HG03439 (cell line): ENCODE measurements around the gene UXT.
"Not testable (repeated sequence)": the region's sequence is repeated elsewhere in the genome, so short reads cannot be mapped to it uniquely, and the experiment has no call there.

Experiments
- ATAC-seq: cut with Tn5 transposase; IDR thresholded peaks from one replicate; pipeline ENCODE4 v1.9.1; 2021; ENCODE audit warnings: mild to moderate bottlenecking, moderate library complexity; ENCODE audit not compliant: unreplicated experiment

The UXT gene

DNA sequence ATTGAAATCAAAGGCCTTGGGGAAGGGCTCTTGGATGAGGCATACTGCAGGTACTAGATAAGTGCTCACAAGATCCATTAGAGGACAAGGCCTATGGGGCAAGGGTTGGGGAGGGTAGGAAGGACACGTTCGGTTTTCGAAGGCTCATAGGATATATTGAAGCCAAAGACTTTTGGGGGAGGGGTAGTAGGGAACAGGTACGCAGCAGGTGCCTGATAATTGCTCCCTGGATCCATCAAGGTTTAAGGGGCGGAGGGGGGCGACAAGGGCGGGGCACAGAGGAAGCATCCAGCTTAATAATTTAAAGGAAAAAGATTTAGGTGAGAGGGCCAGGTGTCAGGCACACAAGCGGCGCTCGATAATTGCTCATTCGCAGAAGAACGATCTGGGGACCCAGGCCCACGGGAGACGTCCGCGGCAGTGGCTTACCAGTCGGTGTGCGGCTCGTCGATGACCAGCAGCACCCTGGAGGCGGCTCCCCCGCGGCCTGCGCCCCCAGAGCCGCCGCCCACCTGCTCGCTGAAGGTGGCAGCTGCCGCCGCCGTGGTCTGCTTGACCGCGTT is 40.0 kb downstream of the UXT start:
- no peak for ATAC-seq

DNA sequence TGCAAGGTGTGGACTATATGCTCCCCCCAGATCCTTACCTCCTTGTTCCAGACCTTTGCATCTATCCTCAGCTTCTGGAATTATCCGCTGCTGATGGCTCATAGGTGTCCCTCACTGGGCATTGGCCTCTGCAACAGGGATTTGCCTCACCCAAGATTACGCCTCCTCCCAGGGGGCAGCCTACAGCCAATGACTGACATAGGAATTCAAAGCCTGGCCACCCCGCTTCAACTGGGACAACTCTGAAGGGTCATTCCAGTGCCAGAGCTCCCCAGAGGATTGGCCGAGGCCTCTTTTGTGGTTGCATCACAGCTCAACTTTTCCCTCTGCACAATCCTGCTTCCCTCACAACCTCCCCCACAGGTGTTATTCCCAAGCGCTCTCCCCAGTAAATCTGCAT is 44.4 kb downstream of the UXT start:
- ATAC-seq, result no peak

DNA sequence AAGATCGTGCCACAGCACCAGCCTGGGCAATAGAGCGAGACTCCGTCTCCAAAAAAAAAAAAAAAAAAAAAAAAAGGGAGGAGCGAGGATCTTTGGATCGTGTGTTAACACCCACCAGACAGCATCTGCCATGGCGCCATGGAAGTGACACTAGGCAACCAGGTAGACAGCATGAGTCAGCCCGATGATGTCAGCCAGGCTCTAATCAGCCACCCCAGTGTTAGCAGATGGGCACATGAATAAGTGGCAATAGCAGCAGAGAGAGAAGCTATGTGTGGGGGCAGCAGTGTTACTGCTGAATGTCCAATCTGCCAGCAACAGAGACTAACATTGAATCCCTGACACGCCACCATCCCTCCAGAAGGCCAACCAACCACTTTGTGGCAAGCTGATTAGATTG is 45.9 kb downstream of the UXT start:
- no peak for ATAC-seq

DNA sequence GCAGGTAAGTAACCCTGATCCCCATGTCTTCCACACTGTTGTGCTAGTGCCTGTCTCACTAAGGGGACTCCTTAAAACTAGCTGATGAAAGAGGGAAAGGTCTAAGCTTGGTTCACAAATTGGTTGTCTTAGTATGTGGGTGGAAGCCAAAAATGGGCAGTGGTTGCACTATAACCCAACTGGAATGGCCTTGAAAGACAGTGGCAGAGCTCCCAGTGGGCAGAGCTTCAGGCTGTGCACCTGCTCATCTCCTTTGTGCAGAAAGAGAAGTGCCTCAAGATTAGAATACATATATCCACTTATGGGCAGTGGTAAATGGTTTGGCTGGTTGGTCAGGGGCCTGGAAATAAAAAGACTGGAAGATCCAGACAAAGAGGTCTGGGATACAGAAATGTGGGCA is 46.6 kb downstream of the UXT start:
- ATAC-seq, result no peak

DNA sequence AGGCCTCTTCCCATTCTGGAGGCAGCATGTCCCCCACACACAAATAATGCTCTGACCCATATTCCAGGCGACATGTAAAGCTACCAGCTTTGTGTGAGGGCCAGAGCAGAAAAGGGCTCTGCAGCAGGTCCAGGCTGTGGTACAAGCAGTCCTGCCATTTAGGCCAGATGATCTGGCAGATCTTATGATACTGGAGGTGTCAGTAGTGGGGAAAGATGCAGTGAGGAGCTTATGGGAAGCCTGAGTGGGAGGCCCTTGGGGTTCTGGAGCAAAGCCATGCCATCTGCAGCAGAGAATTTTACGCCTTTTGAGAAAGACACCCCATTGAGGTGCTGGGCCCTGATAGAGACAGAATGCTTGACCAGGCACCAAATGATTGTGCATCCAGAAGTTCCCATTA is 47.1 kb downstream of the UXT start:
- no peak for ATAC-seq

DNA sequence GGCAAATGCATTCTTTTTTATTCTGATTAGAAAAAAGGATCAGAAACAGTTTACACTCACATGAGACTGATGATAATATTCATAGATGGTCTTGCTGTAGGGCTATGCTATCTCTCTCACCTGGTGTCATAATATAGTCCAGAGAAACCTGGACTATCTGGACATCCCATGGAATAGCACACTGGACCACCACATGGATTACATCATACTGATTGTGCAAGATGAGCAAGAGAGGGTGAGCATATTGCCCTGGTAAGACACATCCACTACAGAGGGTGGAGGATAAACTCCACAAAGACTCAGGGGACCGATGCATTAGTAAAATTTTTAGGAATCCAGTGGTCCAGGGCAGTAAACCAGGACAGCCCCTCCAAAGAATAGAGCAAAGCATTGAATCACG is 47.5 kb downstream of the UXT start:
- no peak for ATAC-seq

DNA sequence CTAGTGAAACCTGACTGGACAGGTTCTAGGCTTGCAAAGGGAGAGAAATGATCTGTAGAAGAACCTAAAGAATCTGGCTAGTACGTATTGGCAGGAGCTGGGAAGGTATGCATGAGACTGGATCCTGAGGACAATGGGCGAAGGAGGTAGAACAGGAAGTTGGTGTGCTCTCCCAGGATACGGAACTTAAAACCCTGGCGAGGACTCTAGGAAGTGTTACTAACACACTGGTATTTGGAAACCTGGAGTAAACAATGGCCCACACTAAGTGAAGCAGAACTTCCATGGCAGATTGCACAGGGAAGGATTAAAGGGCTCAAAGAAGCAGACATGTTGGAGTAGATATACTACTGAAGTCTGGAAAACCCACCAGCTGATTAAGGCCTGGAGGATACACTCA is 48.5 kb downstream of the UXT start:
- ATAC-seq, result no peak

DNA sequence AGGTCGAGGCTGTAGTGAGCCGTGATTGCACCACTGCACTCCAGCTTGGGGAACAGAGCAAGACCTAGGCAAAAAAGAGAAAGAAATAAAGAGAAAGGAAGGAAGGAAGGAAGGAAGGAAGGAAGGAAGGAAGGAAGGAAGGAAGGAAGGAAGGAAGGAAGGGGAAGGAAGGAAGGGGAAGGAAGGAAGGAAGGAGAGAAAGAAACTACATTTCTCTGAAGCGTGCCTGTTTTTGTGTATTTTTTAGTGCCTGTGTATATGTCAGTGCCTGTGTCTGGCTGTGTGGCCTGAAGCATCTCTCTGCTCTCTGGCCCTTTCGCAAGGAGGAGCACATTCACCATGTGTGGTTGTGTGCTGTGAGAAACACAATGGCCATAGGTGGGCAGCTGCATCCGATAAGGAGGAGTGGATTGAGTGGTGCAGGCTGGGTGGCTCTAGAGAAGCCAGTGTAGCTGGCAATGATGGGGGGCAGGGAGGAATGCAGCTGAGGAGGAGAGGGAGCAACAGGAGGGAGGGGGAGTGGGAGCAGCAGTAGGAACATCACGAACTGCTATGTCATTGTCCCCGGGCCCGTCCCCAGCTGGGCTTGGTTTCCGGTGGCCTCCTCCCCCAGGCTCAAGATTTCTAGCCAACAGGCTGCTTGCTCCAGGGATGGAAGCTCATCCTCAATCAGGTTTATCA is 50.7 kb downstream of the UXT start:
- ATAC-seq, result no peak

DNA sequence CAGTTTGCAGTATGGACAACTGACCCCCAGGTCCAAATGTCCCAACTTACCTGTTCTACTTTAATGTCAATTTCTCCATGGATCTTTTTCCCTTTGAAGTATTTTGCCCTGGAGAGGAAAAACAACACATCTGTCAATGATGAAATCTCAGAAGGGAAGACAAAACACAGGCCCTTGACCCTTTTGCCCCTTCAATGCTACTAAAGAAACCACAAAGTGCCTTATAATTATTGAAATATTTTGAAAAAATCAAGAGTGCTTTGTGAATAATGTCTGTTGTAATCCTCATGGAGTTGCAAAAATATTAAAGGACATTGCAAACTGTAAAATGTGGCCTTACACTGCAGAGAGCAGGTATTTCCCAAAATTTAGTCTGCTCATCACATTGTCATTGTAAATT is 51.9 kb downstream of the UXT start:
- no peak for ATAC-seq

DNA sequence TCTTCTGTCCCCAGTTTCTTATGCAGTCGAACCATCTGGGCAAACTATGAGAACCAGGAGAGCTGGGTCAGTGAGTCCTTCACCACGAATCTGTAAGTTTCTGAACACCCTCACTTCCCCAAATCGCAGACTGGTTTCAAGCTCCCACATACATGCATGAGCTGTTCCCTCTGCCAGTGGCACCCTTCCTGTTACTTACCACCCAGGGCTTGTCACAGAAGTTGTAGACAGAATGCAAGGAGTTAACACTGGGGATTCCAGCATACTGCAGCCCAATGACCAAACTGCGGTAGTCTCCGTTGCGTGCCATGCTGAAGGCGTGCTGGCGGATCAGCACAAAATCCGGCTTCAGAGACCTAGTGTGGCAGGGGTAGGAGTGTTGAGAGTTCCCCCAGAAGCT is 54.0 kb downstream of the UXT start:
- no peak for ATAC-seq

DNA sequence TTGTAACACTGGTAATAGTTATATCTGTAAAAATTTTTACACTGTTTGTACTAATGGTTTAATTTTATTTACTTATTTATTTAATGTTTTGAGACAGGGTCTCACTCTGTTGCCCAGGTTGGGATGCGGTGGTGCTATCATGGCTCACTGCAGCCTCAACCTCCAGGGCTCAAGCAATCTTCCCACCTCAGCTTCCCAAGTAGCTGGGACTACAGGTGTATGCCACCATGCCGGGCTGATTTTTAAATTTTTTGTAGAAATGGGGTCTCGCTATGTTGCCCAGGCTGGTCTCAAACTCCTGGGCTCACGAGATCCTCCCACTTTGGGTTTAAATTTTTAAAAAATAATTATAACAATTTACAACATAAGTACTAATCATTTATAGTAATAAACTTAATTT is 55.9 kb downstream of the UXT start:
- not testable (repeated sequence) for ATAC-seq
